ENCODE data around the gene CERK.

DNA sequence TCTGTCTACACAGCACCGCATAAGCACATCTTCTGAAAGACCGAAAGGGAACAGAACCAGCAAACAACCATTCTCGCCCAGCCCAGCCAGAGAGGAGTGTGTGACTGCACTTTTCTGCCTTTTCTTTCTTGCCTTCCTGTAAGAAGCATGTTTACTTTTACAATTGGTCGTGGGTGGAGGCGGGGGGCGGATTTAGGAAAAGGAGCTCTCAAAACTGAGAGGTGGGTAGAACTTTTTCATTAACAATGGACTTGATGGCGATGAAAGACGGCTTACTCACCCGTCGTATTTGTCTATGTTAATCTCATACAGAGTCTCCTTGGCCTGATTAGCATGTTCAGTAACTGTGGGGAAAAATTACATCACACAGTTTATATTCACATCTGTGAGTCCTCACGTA is 27.2 kb downstream of the CERK start:
- TF ChIP-seq POLR2A (IDR thresholded peaks at IDR 0.05; ENCODE audit: low read length) (no peak), GATA1 (IDR thresholded peaks at IDR 0.05; ENCODE audit: low read depth, low read length) (no peak)
